D721Med (cell line): Measurements from ENCODE around the gene HOXD4.

ENCODE experiments used
- DNase-seq: peaks from one replicate; pipeline ENCODE4 v3.0.0; 2011; ENCODE audit warnings: low spot score; ENCODE audit not compliant: insufficient read length
- FAIRE-seq: peaks from 2 replicates; lab custom pipeline; 2011; peaks lifted over from hg19 to GRCh38; lab: Jason Lieb, UNC
- TF ChIP-seq, protein P1 (sequence below): IDR thresholded peaks from 2 replicates; pipeline ENCODE4 v1.5.1; 2012; ENCODE audit warnings: mild to moderate bottlenecking, control low read depth; ENCODE audit not compliant: insufficient read depth; ENCODE audit errors: missing control alignments

Gene HOXD4

DNA sequence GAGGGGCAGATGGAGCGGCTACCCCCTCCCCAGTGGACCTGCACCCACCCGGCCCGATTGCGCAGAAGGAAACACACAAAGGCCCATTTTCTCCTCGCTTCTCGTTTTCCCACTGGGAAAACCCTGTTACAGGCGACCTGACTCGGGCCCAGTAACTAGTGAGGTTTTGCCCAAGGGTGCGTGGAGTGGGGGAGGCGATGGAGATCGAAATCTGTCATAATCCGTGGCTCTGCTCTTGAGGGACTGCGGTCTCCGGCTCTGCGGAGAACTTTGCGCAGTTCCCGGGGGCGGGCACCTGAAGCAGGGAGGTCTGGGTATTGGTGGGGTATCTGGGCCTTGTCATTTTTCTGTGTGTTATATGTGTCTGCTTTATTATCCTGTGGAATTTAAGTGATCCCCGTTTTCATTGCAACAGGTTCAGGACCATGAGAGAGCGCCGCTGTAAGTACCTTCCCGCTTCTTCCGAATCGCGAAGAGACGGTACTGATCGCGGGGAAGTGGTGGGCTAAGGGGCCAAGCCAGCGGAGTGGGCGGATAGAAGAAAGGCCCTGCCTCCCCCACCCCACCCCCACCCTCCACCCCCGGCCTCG lies 4.0 kb upstream of the HOXD4 start:
- TF ChIP-seq, protein P1, sequence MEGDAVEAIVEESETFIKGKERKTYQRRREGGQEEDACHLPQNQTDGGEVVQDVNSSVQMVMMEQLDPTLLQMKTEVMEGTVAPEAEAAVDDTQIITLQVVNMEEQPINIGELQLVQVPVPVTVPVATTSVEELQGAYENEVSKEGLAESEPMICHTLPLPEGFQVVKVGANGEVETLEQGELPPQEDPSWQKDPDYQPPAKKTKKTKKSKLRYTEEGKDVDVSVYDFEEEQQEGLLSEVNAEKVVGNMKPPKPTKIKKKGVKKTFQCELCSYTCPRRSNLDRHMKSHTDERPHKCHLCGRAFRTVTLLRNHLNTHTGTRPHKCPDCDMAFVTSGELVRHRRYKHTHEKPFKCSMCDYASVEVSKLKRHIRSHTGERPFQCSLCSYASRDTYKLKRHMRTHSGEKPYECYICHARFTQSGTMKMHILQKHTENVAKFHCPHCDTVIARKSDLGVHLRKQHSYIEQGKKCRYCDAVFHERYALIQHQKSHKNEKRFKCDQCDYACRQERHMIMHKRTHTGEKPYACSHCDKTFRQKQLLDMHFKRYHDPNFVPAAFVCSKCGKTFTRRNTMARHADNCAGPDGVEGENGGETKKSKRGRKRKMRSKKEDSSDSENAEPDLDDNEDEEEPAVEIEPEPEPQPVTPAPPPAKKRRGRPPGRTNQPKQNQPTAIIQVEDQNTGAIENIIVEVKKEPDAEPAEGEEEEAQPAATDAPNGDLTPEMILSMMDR: no peak
- FAIRE-seq: no peak
- no peak for DNase-seq

DNA sequence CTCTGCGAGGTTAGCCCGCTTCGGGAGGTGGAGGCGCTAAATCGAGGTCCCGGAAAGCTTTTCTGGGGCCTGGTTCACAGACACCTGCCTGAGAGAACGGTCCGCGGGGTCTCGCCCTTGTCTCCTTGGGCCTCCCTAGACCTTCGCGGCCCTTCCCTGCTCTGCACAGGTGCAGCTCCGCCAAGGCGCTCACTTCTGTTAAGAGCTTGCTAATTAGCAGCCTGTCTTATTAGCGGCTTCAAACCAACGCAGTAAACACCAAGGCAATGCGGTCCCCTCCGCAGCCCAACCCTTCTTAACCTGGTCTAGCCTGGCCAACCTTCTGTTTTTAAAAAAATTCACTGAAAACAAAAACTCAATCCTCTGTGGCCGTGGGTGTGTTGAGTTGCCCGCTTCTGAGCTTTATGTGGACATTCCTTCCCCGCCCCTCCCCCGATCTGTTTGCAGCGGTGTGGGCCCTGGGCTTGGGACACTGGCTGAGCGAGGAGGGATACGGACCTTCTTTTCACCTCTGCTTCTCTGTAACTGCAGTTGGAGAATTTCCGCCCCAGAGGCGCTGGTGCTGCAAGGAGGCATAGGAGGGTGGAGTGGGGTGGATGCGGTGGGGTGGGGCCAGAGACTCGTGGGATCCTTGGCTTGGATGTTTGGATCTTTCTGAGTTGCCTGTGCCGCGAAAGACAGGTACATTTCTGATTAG lies 3.4 kb upstream of the HOXD4 start:
- TF ChIP-seq, protein P1: no peak
- no peak for DNase-seq
- FAIRE-seq: no peak

DNA sequence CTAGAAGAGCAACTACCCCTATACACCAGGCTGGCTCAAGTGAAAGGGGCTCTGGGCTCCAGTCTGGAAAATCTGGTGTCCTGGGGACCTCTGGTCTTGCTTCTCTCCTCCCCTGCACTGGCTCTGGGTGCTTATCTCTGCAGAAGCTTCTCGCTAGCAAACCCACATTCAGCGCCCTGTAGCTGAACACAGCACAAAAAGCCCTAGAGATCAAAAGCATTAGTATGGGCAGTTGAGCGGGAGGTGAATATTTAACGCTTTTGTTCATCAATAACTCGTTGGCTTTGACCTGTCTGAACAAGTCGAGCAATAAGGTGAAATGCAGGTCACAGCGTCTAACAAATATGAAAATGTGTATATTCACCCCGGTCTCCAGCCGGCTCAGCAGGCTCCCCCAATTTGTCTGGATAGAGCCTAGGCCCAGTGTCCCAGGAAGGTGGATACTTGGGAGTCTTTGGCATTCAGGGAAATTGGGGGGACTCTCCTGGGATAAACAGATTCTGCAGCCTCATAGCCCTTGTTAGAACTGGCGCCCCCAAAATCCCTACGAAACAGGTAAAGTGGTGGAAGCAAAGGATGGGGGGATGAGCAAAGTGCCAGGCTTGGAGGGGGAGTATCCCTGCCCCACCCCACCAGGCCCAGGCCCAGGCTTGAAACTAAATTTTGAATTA lies 2.5 kb upstream of the HOXD4 start:
- DNase-seq (no peak), FAIRE-seq (no peak)
- TF ChIP-seq, protein P1: no peak

DNA sequence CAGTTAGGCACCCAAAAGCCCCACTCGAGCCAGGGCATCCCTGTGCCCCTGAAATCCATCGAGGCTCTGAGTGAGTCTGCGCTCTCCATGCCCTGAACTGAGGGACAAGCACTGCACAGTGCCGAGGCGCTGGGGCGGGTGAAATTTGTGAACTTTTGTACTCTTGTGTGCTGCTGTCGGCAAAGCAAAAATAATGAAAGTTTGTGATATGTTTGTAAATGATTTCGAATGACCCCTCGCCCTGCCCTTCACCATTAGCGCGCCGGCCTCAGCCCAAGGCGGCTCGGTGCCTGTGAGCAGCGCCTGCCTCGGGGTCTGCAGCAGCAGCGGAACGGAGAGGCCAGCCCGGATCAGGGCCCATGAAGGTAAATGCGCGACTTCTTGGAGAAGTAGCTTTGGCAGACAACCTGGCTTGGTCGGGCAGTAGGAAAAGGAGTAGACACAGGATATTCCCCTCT lies 1.8 kb upstream of the HOXD4 start:
- FAIRE-seq: no peak
- no peak for DNase-seq
- TF ChIP-seq, protein P1: no peak

DNA sequence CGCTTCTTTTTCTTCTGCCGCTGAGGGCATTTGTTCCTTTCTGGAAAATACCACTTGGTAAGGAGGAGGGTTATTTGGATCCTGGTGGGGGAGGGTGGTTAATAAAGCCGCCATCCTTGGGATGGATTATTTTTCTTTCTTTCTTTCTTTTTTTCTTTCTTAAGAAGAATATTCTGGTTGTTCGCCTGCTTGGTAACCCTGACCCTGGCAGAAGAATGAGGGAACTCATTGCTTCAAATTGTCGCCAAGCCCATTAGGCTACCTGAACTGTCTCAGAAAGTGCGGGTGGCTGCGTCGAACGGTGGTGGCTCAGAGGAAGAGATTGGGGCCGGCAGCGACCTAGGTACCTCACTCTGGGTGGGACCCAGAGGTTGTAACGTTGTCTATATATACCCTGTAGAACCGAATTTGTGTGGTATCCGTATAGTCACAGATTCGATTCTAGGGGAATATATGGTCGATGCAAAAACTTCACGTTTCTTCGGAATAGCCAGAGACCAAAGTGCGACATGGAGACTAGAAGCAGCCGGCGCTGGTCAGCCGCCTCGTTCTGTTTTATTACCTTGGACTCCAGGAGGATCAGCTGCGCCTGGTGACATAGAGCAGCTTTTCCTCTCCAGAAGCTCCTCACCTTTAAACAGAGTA lies 1.3 kb upstream of the HOXD4 start:
- DNase-seq: no peak
- no peak for FAIRE-seq
- TF ChIP-seq, protein P1: no peak

DNA sequence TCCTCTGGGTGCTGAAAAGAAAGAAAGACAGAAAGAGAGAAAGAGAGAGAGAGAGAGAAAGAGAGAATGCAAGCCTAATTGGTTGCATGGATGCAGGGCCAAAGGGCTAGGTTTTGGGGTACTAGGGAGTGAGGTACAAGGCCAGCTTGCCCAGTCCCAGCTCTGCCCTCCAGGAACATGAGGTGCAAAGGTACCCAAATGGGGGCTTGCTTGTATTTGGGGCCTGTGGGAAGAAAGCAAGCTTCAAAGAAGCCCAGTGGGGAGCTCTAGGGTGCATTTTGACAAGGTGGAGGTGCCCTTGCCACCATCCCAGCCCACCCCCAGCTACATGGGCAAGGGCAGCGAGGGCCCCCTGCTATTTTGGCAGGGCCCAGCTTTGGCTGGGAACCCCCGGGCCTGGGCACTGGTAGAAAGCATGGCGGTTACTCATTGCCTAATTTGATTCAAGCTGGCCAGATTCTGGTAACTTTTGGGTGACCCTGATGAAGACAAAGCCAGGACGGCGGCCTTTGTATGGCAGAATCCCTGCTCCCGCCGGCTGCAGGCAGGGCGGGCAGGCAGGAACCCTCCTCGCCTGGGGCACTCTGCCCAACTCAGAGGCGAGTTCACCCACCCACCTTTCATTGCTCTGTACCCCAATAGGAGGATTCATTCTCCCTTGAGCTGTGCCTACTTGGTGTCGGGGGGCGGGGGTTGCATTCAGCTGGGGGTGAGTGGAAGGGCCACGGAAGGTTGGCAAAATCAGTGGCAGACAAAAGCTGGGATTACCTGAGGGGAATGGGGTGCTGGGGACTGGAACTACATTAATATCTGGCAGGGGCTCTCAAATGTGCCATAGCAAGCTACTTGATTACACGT lies 537 bp upstream of the HOXD4 start:
- no peak for DNase-seq
- TF ChIP-seq, protein P1: no peak
- FAIRE-seq: no peak
